BE2C (cell line): ENCODE data around the gene LY6G6D.
"Not testable (repeated sequence)": the region's sequence is repeated elsewhere in the genome, so short reads cannot be mapped to it uniquely, and the experiment has no call there.

Experiments used
- DNase-seq: peaks from one replicate; pipeline ENCODE4 v3.0.0-alpha.2; 2020
- H3K27me3 ChIP-seq: fragments of 250-450 bp; sonication (Bioruptor Pico); 2 replicates; pipeline ENCODE4 v1.5.1; 2020; ENCODE audit warnings: mild to moderate bottlenecking
- H3K36me3 ChIP-seq: fragments of 250-450 bp; sonication (Bioruptor Pico); 2 replicates; pipeline ENCODE4 v1.5.1; 2020; ENCODE audit warnings: mild to moderate bottlenecking
- H3K4me1 ChIP-seq: fragments of 250-450 bp; sonication (Bioruptor Pico); 2 replicates; pipeline ENCODE4 v1.5.1; 2020
- H3K4me3 ChIP-seq: 2 replicates; pipeline ENCODE4 v1.5.1; 2011; ENCODE audit warnings: low read depth, low read length
- H3K9me3 ChIP-seq: fragments of 250-450 bp; sonication (Bioruptor Pico); 2 replicates; pipeline ENCODE4 v1.5.1; 2020
- CTCF ChIP-seq: IDR thresholded peaks from 2 replicates; pipeline ENCODE4 v1.5.1; 2012; ENCODE audit warnings: mild to moderate bottlenecking, low read depth, low read length

The LY6G6D gene

GRCh38 chr6:31707701-31708100, 7.4 kb upstream of the LY6G6D start:
- Histone ChIP-seq H3K4me3 (no peak overlapping the region), H3K4me1 (no peaks in the 10 kb centered on the region), H3K9me3 (no peaks in the 10 kb centered on the region), H3K27me3 (no peaks in the 10 kb centered on the region), H3K36me3 (no peaks in the 10 kb centered on the region)
- no peak for DNase-seq
- TF ChIP-seq CTCF = no peak

GRCh38 chr6:31708224-31708623, 6.9 kb upstream of the LY6G6D start:
- no peak for DNase-seq
- Histone ChIP-seq H3K9me3 (no peaks in the 10 kb centered on the region), H3K27me3 (no peaks in the 10 kb centered on the region), H3K4me3 (no peak overlapping the region), H3K4me1 (no peaks in the 10 kb centered on the region), H3K36me3 (no peaks in the 10 kb centered on the region)
- no peak for TF ChIP-seq CTCF

GRCh38 chr6:31709157-31709556, 6.0 kb upstream of the LY6G6D start:
- not testable (repeated sequence) for DNase-seq, H3K36me3 ChIP-seq, H3K27me3 ChIP-seq, H3K9me3 ChIP-seq, H3K4me3 ChIP-seq, H3K4me1 ChIP-seq

- no peaks in the 10 kb centered on the region for H3K36me3 ChIP-seq
- H3K27me3 ChIP-seq = no peaks in the 10 kb centered on the region
- no peaks in the 10 kb centered on the region for H3K4me1 ChIP-seq
- TF ChIP-seq CTCF = no peak
- DNase-seq = no peak
- no peak overlapping the region for H3K4me3 ChIP-seq
- no peaks in the 10 kb centered on the region for H3K9me3 ChIP-seq
These were observed 4.5 kb upstream of the LY6G6D start for GRCh38 chr6:31710523-31711219.

GRCh38 chr6:31711233-31711632, 3.9 kb upstream of the LY6G6D start:
- Histone ChIP-seq H3K36me3 (no peaks in the 10 kb centered on the region), H3K4me1 (no peaks in the 10 kb centered on the region), H3K27me3 (no peaks in the 10 kb centered on the region), H3K4me3 (no peak overlapping the region), H3K9me3 (no peaks in the 10 kb centered on the region)
- TF ChIP-seq CTCF = no peak
- no peak for DNase-seq

GRCh38 chr6:31712296-31712695, 2.9 kb upstream of the LY6G6D start:
- Histone ChIP-seq H3K36me3 (no peaks in the 10 kb centered on the region), H3K4me1 (no peaks in the 10 kb centered on the region), H3K9me3 (no peaks in the 10 kb centered on the region), H3K27me3 (no peaks in the 10 kb centered on the region), H3K4me3 (no peak overlapping the region)
- no peak for TF ChIP-seq CTCF
- DNase-seq = no peak

GRCh38 chr6:31713465-31713864, 1.7 kb upstream of the LY6G6D start:
- no peaks in the 10 kb centered on the region for H3K9me3 ChIP-seq
- H3K36me3 ChIP-seq = no peaks in the 10 kb centered on the region
- no peak overlapping the region for H3K4me3 ChIP-seq
- no peak for TF ChIP-seq CTCF
- DNase-seq = no peak
- no peaks in the 10 kb centered on the region for H3K27me3 ChIP-seq
- H3K4me1 ChIP-seq = no peaks in the 10 kb centered on the region
